HTERT RPE-1 (cell line): ENCODE results near the gene POU6F2.

Experiments
- in situ Hi-C: fragments of 300-500 bp; cut with MboI; formaldehyde crosslinking; loops from 4 replicates; pipeline ENCODE4 v1.14.3; 2020; ENCODE audit warnings: low sequenced_read_pairs

POU6F2 gene

GRCh38 chr7:39429421-39429820 is 451.7 kb downstream of the POU6F2 start:
- in situ Hi-C loops = no loop called here

- in situ Hi-C loops = no loop called here
Observed at GRCh38 chr7:39430441-39430840, 452.7 kb downstream of the POU6F2 start.

- in situ Hi-C loops = no loop called here
Observed at GRCh38 chr7:39430909-39431641, 453.4 kb downstream of the POU6F2 start.

GRCh38 chr7:39432368-39432767 is 454.7 kb downstream of the POU6F2 start:
- in situ Hi-C loops = no loop called here

- in situ Hi-C loops = no loop called here
Observed at GRCh38 chr7:39432807-39433416, 455.2 kb downstream of the POU6F2 start.

- in situ Hi-C loops = no loop called here
Observed at GRCh38 chr7:39433550-39433949, 455.8 kb downstream of the POU6F2 start.

- in situ Hi-C loops = no loop called here
Observed at GRCh38 chr7:39434012-39434411, 456.3 kb downstream of the POU6F2 start.

GRCh38 chr7:39446546-39446945 is 468.8 kb downstream of the POU6F2 start:
- in situ Hi-C loops = no loop called here

GRCh38 chr7:39451901-39452300 is 474.2 kb downstream of the POU6F2 start:
- in situ Hi-C loops = no loop called here

GRCh38 chr7:39453743-39454355 is 476.1 kb downstream of the POU6F2 start:
- in situ Hi-C loops = no loop called here

GRCh38 chr7:39458061-39458745 is 480.5 kb downstream of the POU6F2 start:
- in situ Hi-C loops = no loop called here

- in situ Hi-C loops = no loop called here
Observed at GRCh38 chr7:39459636-39460035, 481.9 kb downstream of the POU6F2 start.

- in situ Hi-C loops = no loop called here
Observed at GRCh38 chr7:39460486-39460885, 482.8 kb downstream of the POU6F2 start.

GRCh38 chr7:39461263-39461820 is 483.6 kb downstream of the POU6F2 start:
- in situ Hi-C loops = no loop called here

GRCh38 chr7:39463252-39463651 is 485.5 kb downstream of the POU6F2 start:
- in situ Hi-C loops = no loop called here

GRCh38 chr7:39464350-39465054 is 486.8 kb downstream of the POU6F2 start:
- in situ Hi-C loops = no loop called here

- in situ Hi-C loops = no loop called here
Observed at GRCh38 chr7:39465055-39465929, 487.6 kb downstream of the POU6F2 start.

GRCh38 chr7:39468261-39468660 is 490.6 kb downstream of the POU6F2 start:
- in situ Hi-C loops = no loop called here

GRCh38 chr7:39468808-39469374 is 491.2 kb downstream of the POU6F2 start:
- in situ Hi-C loops = no loop called here
